Adipocyte (in vitro differentiated cells): Measurements from ENCODE around the gene KCNIP1.

Experiments
- DNase-seq: peaks from one replicate; pipeline ENCODE4 v3.0.0-alpha.2; 2015; ENCODE audit warnings: low read depth
- H3K27me3 ChIP-seq: replicated peaks from 2 replicates; pipeline ENCODE4 v1.7.0; 2013; ENCODE audit warnings: mild to moderate bottlenecking, low read length, moderate library complexity; ENCODE audit not compliant: control insufficient read depth, insufficient read depth
- H3K36me3 ChIP-seq: 2 replicates; pipeline ENCODE4 v1.7.0; 2013; ENCODE audit warnings: low read length, mild to moderate bottlenecking, moderate library complexity; ENCODE audit not compliant: control insufficient read depth, insufficient read depth, severe bottlenecking
- H3K4me1 ChIP-seq: 2 replicates; pipeline ENCODE4 v1.7.0; 2013; ENCODE audit warnings: mild to moderate bottlenecking, low read length, moderate library complexity; ENCODE audit not compliant: control insufficient read depth, insufficient read depth
- H3K4me3 ChIP-seq: 2 replicates; pipeline ENCODE4 v1.7.0; 2013; ENCODE audit warnings: mild to moderate bottlenecking, low read length, moderate library complexity
- H3K9ac ChIP-seq: 2 replicates; pipeline ENCODE4 v1.7.0; 2013; ENCODE audit warnings: mild to moderate bottlenecking, low read length, moderate library complexity
- H3K9me3 ChIP-seq: 2 replicates; pipeline ENCODE4 v1.7.0; 2013; ENCODE audit warnings: mild to moderate bottlenecking, low read length, moderate library complexity; ENCODE audit not compliant: control insufficient read depth

The KCNIP1 gene

GRCh38 chr5:170484459-170484831 lies 19.4 kb upstream of the KCNIP1 start:
- Histone ChIP-seq H3K36me3 (no peaks in the 10 kb centered on the region), H3K4me3 (no peak overlapping the region), H3K4me1 (peaks cover 46% of the 10 kb centered on the region), H3K27me3 (no peaks in the 10 kb centered on the region), H3K9me3 (no peaks in the 10 kb centered on the region), H3K9ac (no peak overlapping the region)
- DNase-seq = no peak

DNA sequence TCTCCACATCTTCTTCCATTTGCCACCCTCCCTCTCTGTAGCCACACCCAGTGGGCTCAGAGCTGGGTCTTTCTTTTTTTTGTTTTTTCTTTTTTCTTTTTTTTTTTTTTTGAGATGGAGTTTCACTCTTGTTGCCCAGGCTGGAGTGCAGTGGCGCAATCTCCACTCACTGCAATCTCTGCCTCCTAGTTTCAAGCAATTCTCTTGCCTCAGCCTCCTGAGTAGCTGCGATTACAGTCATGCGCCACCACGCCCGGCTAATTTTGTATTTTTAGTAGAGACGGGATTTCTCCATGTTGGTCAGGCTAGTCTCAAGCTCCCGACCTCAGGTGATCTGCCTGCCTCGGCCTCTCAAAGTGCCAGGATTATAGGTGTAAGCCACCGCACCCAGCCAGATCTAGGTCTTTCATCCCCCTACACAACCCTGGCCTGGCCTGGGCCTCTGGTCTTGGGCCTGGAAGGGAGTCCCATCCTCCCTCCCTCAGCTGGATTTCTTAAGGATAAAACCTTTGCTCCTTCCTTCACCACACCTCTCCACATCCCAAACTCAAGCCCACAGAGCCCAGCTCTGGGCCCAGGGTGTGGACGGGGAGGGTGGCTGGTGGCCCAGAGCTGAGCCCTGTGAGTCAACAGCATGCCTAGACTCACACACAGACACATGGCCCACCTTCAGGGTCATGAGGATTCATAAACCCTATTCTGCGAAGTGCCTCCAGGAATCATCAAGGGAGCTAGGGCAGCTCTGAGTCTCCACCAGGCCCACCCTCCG lies 18.8 kb upstream of the KCNIP1 start:
- H3K4me1 ChIP-seq = peaks cover 46% of the 10 kb centered on the region
- DNase-seq = no peak

GRCh38 chr5:170485616-170485911 lies 18.3 kb upstream of the KCNIP1 start:
- H3K9me3 ChIP-seq = no peaks in the 10 kb centered on the region
- no peak overlapping the region for H3K9ac ChIP-seq
- H3K36me3 ChIP-seq = no peaks in the 10 kb centered on the region
- no peak overlapping the region for H3K4me3 ChIP-seq
- no peak for DNase-seq
- H3K27me3 ChIP-seq = no peaks in the 10 kb centered on the region
- peaks cover 46% of the 10 kb centered on the region for H3K4me1 ChIP-seq

More for the DNA sequence above, 18.8 kb upstream of the KCNIP1 start:
- Histone ChIP-seq H3K9me3 (no peaks in the 10 kb centered on the region), H3K36me3 (no peaks in the 10 kb centered on the region), H3K4me3 (no peak overlapping the region), H3K9ac (no peak overlapping the region), H3K27me3 (no peaks in the 10 kb centered on the region)

- no peaks in the 10 kb centered on the region for H3K27me3 ChIP-seq
- H3K9me3 ChIP-seq = no peaks in the 10 kb centered on the region
- peaks cover 49% of the 10 kb centered on the region for H3K4me1 ChIP-seq
- no peak for DNase-seq
- no peak overlapping the region for H3K9ac ChIP-seq
- H3K4me3 ChIP-seq = no peak overlapping the region
- no peaks in the 10 kb centered on the region for H3K36me3 ChIP-seq
These were observed 17.4 kb upstream of the KCNIP1 start for GRCh38 chr5:170486371-170486770.

- Histone ChIP-seq H3K36me3 (no peaks in the 10 kb centered on the region), H3K4me1 (peaks cover 49% of the 10 kb centered on the region), H3K9me3 (no peaks in the 10 kb centered on the region), H3K9ac (no peak overlapping the region), H3K27me3 (no peaks in the 10 kb centered on the region), H3K4me3 (no peak overlapping the region)
- DNase-seq = no peak
These were observed 15.2 kb upstream of the KCNIP1 start for GRCh38 chr5:170488570-170488969.

DNA sequence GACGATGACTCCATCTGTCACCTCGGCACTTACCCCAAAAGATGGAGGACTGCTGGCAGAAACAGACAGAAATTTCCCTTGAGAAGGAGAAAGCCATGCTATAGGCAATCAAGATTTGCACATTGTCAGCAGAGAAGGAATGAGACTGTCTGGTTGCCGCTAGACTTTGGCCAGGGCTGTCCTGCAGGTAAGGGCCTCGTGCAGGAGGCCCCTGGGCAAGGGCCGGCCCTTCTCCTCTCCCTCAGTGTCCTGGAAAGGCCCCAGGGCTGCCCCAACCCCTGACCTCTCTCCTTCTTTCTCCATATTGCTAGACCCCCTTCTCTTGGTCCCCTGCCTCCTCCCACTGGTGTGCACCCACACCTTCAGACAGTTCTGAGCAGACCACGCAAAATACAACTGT lies 14.6 kb upstream of the KCNIP1 start:
- Histone ChIP-seq H3K27me3 (no peaks in the 10 kb centered on the region), H3K4me3 (no peak overlapping the region), H3K9me3 (no peaks in the 10 kb centered on the region), H3K36me3 (no peaks in the 10 kb centered on the region), H3K4me1 (peaks cover 49% of the 10 kb centered on the region), H3K9ac (no peak overlapping the region)
- no peak for DNase-seq

DNA sequence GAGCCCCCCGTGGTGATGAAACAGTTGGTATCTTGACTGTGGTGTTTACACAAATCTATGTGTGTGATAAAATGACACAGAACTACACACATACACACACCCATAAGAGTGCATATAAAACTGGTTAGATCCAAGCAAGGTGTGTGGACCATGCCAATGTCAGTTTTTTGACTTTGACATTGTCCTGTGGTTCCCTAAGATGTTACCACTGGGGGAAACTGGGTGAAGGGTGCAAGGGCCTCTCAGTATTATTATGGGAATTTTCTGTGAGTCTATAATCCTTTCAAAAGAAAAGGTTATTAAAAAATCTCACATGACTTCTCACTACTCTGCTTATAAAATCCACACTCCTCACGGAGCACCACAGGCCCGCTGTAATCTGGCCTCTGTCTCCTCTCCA lies 13.4 kb upstream of the KCNIP1 start:
- H3K9me3 ChIP-seq = no peaks in the 10 kb centered on the region
- H3K9ac ChIP-seq = no peak overlapping the region
- no peak for DNase-seq
- H3K27me3 ChIP-seq = no peaks in the 10 kb centered on the region
- H3K4me3 ChIP-seq = no peak overlapping the region
- H3K36me3 ChIP-seq = no peaks in the 10 kb centered on the region
- peaks cover 41% of the 10 kb centered on the region for H3K4me1 ChIP-seq

GRCh38 chr5:170491479-170491878 lies 12.3 kb upstream of the KCNIP1 start:
- Histone ChIP-seq H3K4me3 (no peak overlapping the region), H3K4me1 (peaks cover 34% of the 10 kb centered on the region), H3K9me3 (no peaks in the 10 kb centered on the region), H3K9ac (no peak overlapping the region), H3K36me3 (no peaks in the 10 kb centered on the region), H3K27me3 (peaks cover 4% of the 10 kb centered on the region)
- DNase-seq = peak; percentile 65

DNA sequence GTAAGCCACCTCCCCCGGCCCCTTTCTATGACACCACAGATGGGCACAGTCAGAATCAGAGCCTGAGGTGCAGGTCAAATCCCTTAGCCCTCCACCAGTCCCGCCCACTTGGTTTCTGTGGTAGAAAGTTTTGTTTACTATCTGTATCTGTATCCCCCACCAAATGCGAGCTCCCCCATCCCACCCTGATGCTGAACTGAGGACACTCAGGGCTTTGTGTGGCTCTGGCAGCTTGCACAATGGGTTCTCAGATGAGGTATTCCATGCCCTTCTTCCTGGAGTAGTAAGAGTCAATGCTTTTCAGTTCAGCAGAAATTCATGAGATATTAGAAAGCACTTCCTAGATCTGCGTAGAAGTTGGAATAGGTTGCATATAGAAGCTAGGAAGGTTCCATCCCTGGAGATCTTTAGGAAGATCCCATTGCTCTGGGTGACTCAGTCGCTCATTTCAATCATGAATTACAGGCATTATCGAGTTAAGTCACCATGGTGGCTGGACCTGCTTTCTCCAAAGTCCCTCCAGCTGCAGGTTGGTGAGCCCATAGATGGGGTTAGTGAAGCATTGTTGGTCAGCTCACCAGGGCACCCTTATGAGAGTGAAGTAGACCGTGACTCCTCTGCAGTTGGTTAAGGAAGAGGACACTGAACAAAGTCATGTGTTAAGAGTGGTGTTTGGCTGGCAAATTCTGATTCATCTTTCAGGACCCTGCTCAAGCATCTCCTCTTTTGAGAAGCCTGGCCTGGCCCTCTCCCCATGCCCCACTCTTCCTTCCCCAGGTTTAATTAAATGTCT lies 10.6 kb upstream of the KCNIP1 start:
- Histone ChIP-seq H3K9ac (no peak overlapping the region), H3K36me3 (no peaks in the 10 kb centered on the region), H3K4me1 (peaks cover 19% of the 10 kb centered on the region), H3K9me3 (no peaks in the 10 kb centered on the region), H3K27me3 (peaks cover 21% of the 10 kb centered on the region), H3K4me3 (no peak overlapping the region)
- DNase-seq = no peak

GRCh38 chr5:170494041-170494440 lies 9.8 kb upstream of the KCNIP1 start:
- H3K27me3 ChIP-seq = peaks cover 27% of the 10 kb centered on the region
- no peak overlapping the region for H3K4me3 ChIP-seq
- DNase-seq = no peak
- no peak overlapping the region for H3K9ac ChIP-seq
- H3K4me1 ChIP-seq = peaks cover 11% of the 10 kb centered on the region
- H3K9me3 ChIP-seq = no peaks in the 10 kb centered on the region
- H3K36me3 ChIP-seq = no peaks in the 10 kb centered on the region

DNA sequence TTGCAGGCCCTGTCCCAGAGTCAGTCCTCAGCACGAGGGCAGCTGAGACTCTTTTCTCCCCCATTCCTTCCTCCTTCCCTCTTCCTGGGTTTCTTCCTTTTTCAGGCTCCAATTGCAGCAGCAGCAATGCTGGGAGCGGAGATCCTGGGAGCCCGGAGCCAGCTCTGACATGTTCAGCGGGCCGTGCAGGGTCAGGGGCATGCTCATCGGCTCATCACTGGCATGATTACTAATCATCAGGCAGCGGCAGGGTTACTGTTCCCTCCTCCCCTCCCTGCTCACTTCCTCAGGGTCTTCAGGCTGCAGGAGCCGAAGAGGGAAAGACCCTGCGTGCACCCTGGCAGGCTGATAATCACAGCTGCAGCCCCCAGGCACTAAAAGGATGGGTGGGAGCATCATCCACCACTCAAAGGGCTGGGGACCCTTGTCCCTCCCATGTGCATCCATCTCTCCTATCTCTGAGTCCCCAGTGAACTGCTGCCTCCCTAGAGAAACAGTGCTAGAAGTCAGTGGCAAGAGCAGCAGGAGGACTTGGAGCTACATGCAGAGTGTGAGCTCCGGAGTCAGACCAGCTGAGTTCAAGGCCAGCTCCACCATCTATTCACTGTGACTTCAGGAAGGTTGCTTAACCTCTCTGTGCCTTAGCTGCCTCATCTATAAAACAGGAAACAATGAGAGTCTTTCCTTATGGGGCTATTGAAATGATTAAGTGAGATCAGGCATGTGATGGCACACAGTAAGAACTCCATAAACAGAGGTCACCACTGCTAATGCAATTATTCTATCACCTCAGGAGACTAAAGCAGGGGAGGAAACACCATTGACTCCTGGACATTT lies 7.8 kb upstream of the KCNIP1 start:
- no peaks in the 10 kb centered on the region for H3K9me3 ChIP-seq
- H3K9ac ChIP-seq = no peak overlapping the region
- no peak overlapping the region for H3K4me3 ChIP-seq
- DNase-seq = no peak
- H3K27me3 ChIP-seq = peaks cover 37% of the 10 kb centered on the region
- H3K36me3 ChIP-seq = no peaks in the 10 kb centered on the region
- peaks cover 7% of the 10 kb centered on the region for H3K4me1 ChIP-seq
